ENCODE measurements around the gene IMP3. TPM values are rescaled to one million over a fixed set of nuclear protein-coding genes. Genes with fewer than 3 reads are reported as not detected.
"Not testable (repeated sequence)": the region's sequence is repeated elsewhere in the genome, so short reads cannot be mapped to it uniquely, and the experiment has no call there.

Gene IMP3
- total RNA-seq, 1 experiment from 2014 or later = 150 TPM

DNA sequence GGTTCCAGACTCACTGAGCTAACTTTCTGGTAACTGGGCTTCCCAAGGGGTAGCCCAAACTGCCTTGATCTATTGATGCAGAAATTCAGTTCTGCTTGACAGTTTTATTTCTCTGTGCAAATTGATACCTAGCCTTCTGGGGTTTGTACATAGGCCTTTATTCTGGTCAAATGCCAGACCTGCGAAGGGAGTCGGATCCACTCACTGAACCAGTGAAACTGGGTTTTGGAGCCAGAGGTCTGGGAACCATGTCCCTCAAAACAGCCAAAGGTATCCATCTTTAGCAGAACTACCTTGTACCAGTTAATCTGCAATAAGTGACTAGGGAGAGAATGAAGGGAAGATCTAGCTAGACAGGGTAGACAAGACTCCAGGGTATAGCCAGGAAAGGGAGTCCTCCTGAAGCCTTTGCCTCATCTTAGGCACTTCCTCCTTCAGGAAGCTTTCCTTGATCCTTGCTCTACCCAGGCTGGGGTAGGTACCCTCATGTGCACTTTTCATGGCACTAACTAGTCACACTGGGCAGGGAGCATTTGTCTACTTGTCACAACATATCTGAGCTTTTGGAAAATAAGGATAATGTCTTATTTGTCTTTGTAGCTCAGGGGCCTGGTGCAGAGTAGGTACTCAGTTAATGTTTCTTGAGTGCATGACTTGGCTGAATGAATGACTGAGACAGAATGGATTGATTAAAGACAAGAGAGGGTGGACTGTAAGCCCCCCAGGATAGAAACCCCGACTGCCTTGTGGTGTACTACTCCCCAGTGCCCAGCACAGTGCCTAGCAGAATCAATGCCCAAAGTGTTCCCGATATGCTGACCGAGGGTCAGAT is 6.3 kb upstream of the IMP3 start:
- no peak for DNase-seq
- Histone ChIP-seq H3K9me3 (no peaks in the 10 kb centered on the region), H3K4me3 (peak overlapping the region; percentile 76)

DNA sequence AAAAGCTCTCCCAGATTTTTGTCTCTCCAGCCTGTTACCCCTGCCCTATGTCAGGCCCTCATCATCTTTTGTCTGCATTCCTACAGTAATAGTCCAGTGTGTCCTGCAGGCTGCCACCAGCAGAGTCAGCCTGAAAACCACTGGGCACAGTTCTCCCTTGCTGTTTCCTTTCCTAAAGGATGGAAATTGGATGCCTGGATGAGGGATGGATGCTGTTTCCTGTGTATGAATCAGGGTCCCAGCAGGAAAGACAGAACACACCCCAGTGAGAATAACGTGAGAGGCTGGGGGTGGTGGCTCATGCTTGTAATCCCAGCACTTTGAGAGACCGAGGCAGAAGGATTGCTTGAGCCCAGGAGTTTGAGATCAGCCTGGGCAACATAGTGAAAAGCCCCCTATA is 4.4 kb upstream of the IMP3 start:
- Histone ChIP-seq H3K27me3 (no peaks in the 10 kb centered on the region), H3K4me3 (no peak overlapping the region), H3K36me3 (peaks cover 7% of the 10 kb centered on the region), H3K9me3 (no peaks in the 10 kb centered on the region)
- no peak for DNase-seq

More for the DNA sequence above, 6.3 kb upstream of the IMP3 start:
- Histone ChIP-seq H3K36me3 (peaks cover 21% of the 10 kb centered on the region), H3K27me3 (no peaks in the 10 kb centered on the region)

DNA sequence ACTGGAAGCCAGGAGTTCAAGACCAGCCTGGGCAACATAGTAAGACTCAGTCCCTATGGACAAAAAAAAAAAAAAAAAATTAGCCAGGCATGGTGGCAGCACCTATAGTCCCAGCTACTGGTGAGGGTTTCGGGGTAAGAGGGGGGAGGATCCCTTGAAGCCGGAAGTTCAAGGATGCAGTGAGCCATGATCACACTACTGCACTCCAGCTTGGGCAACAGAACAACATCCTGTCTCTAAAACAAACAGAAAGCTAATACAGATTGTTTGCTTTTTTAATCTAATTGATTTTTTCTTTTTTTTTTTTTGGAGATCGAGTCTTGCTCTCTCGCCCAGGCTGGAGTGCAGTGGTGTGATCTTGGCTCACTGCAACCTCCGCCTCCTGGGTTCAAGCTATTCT is 1.6 kb upstream of the IMP3 start:
- DNase-seq = no peak
- no peak overlapping the region for H3K4me3 ChIP-seq
- H3K9me3 ChIP-seq = no peaks in the 10 kb centered on the region
- H3K36me3 ChIP-seq = peaks cover 26% of the 10 kb centered on the region
- H3K27me3 ChIP-seq = no peaks in the 10 kb centered on the region

DNA sequence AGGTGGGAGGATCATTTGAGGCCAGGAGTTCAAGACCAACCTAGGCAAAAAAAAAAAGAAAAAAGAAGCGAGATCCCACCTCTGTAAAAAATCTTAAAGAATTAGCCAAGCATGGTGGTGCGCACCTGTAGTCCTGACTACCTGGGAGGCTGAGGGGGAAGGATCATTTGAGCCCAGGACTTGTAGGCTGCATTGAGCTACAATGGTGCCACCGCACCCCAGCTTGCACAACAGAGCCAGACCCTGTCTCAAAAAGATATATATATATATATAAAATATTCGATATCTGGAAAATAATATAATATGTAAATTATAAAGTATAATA is 1.1 kb upstream of the IMP3 start:
- Histone ChIP-seq H3K4me3 (peak overlapping the region; percentile 86), H3K9me3 (no peaks in the 10 kb centered on the region), H3K36me3 (peaks cover 26% of the 10 kb centered on the region), H3K27me3 (no peaks in the 10 kb centered on the region)
- DNase-seq = no peak

DNA sequence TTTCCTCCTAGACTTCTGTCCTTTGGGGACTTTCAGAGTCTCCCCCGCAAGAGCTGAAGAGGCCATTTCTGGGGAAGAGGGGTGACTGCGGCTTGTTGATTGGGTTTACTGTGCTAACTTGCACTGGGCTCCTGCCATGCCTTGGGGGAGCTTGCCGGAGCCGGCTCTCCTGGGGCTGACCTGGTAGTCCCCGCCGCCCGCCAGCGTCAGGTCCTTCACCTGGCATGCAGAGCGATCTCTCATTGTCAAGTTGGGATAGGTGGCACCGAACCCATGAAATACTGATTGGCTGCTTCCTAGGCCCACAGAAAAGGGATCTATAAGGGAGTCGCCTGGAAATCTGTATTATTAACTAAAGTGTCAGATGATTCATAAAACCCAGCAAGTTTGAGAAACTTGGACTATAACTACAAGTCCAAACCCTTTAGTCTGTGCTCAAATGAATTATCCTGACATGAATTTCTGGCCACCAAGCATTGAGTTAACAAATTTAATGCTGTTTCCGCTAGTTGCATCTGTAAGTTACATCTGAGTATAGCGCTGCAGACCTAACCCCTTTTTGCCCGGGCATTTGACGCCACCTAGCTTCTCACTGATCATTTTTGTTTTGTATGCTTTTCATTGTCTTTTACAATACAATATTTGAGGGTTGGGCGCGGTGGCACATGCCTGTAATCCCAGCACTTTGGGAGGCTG is 607 bp upstream of the IMP3 start:
- H3K27me3 ChIP-seq = no peaks in the 10 kb centered on the region
- H3K9me3 ChIP-seq = no peaks in the 10 kb centered on the region
- peak; percentile 37 for DNase-seq
- peak overlapping the region; percentile 86 for H3K4me3 ChIP-seq
- peaks cover 27% of the 10 kb centered on the region for H3K36me3 ChIP-seq

DNA sequence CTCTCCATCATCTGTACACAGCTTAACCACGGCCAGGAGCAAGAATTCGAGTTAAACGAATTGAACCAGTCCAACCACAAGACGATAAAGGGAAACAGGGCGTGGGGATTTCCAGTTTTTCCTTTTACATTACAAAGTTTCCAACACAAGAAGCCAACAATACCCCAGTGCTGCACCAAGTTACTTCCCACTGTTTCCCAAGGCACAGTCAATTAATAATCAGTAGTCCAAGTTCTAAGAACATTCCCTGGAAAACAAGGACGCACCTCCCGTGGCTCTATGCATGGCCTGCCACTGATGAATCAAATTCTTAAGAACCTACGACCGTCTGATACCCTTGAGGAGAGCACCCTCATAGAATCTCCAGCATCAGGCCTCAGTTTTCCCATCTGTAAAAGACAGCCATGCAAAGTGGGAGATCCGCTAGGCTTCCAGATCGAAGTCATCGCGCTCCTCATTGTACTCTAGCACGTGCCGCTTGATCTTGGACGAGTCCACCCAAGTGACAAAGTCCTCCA is 774 bp downstream of the IMP3 start:
- Histone ChIP-seq H3K27me3 (no peaks in the 10 kb centered on the region), H3K36me3 (peaks cover 28% of the 10 kb centered on the region), H3K9me3 (no peaks in the 10 kb centered on the region), H3K4me3 (peak overlapping the region; percentile 86)
- no peak for DNase-seq

DNA sequence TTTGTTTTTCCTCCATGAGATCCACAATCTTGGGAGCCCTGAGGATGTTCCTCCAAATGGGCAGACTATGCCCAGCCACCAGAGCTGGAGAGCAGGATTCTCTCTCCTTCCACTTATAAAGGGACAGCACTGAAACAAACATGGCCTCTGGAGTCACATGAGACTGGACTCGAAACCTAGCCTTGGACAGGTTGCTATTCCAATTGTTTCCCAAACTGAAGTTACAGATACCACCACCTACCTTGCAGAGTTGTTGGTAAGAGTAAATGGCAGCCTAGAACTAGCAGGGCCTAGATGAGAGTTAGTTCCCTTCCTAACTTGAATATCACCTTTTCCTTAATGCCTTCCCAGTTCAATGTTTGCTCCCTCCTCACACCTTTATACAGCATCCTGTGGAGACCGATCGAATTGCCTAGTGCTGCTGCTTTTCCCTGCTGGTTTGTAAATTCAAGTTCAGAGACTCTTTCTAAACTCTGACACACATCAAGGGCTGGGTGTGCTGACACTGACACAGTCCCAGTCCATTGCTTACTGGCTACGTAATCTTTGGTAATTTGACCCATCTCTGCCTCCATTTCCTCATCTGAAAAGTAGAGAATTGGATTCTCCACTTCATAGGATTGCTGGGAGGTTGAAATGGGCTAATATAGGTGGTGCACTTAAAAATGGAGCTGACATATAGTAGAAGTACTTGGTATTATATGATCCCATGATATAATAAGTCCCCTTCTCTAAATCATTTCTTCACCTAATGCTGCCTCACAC is 2.6 kb downstream of the IMP3 start:
- DNase-seq = no peak
- peak overlapping the region; percentile 86; the same call in 1 of the 2 replicates for H3K4me3 ChIP-seq
- peaks cover 28% of the 10 kb centered on the region for H3K36me3 ChIP-seq
- no peaks in the 10 kb centered on the region for H3K9me3 ChIP-seq
- no peaks in the 10 kb centered on the region for H3K27me3 ChIP-seq

DNA sequence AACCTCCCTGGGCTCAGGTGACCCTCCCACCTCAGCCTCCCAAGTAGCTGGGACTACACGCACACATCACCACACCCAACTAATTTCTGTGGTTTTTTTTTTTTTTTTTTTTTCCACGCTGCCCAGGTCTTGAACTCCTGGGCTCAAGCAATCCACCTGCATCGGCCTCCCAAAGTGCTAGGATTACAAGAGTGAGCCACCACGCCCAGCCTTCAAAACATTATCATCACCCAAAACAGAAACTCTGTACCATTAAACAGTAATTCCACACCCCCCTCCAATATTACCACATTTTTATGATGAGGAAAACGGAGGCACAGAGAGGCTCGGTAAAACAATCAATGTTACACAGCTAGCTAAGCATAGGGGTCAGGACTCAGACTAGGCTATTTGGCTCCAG is 4.0 kb downstream of the IMP3 start:
- no peak for DNase-seq
- no peaks in the 10 kb centered on the region for H3K9me3 ChIP-seq
- no peaks in the 10 kb centered on the region for H3K27me3 ChIP-seq
- no peak overlapping the region for H3K4me3 ChIP-seq
- H3K36me3 ChIP-seq = peaks cover 28% of the 10 kb centered on the region

DNA sequence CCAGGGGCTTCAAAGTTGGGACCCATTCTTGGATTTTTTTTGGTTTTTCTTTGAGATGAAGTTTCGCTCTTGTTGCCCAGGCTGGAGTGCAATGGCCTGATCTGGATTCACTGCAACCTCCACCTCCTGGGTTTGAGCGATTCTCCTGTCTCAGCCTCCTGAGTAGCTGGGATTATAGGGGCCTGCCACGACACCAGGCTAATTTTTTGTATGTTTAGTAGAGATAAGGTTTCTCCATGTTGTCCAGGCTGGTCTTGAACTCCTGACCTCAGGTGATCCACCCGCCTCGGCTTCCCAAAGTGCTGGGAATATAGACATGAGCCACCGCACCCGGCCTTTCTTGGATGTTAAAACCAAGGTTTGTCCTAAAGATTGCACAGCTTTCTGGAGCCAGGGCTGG is 6.1 kb downstream of the IMP3 start:
- peaks cover 18% of the 10 kb centered on the region for H3K36me3 ChIP-seq
- H3K27me3 ChIP-seq, DNase-seq, H3K4me3 ChIP-seq, H3K9me3 ChIP-seq: not testable (repeated sequence)

DNA sequence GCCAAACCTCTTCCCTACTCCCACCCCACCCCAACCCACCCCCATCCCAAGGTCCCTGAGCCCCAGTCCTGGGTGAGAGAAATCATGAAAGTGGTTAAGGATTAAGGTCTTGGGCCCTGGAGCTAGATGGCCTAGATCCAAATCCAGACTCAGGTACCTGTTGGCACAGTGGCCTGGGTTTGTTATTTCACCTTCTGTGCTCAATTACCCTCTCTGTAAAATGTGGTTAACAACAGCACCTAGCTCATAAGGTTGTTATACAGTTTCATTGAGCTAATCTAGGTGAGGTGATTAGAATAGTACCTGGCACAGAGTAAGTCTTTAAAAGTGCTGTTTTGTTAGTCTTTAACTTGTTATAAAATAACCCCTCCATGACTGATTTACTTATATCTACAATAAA is 8.1 kb downstream of the IMP3 start:
- no peak for DNase-seq
- no peaks in the 10 kb centered on the region for H3K9me3 ChIP-seq
- no peaks in the 10 kb centered on the region for H3K27me3 ChIP-seq
- H3K4me3 ChIP-seq = no peak overlapping the region
- H3K36me3 ChIP-seq = peaks cover 4% of the 10 kb centered on the region

DNA sequence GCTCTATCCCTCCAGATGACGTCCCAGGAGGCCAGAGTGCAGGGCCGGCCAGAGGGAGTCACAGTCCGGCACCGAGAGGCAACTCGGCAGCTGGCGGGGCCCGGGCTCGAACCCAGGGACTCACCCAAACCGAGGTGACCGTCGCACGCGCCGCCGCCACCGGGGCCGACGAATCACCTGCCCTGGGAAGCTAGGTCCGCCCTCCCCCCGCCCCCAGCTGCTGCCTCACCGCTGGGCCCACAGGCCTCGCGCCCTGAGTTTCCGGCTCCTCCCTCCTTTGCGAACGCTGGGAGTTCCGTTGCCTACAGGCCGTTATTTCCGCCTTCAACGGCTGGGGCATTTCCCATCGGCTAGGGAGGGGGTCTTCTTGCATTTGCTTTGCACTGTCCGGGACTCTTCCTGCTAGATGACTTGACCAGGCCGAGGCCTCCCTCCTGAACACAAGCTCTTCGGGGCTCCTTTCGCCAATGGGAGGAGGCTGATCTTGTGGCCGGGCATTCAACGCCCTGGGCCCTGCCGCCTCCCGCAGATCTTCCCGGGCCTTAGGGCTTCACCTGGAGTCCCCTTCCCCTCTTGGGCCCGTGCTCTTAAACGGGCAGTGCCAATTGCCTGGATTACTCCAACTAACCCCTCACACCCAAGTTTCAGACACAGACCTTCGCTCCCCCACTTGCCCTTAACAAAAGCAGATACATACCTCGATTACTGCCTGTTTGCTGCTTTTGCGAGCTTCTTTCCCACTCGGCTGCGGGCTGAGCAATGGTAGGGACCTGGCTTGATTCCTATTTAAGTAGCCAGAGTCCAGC is 14.3 kb downstream of the IMP3 start, which contains the start of gene SNUPN:
TSS of gene SNUPN (minus strand) at position 184 of the 806 bp plus-strand sequence. CDS start 4,674 bp downstream, outside the sequence.
- Histone ChIP-seq H3K9me3 (no peaks in the 10 kb centered on the region), H3K4me3 (peak within 1 kb of the TSS; percentile 99), H3K36me3 (peaks cover 7% of the 10 kb centered on the region), H3K27me3 (no peaks in the 10 kb centered on the region)
- peak; percentile 96 for DNase-seq

DNA sequence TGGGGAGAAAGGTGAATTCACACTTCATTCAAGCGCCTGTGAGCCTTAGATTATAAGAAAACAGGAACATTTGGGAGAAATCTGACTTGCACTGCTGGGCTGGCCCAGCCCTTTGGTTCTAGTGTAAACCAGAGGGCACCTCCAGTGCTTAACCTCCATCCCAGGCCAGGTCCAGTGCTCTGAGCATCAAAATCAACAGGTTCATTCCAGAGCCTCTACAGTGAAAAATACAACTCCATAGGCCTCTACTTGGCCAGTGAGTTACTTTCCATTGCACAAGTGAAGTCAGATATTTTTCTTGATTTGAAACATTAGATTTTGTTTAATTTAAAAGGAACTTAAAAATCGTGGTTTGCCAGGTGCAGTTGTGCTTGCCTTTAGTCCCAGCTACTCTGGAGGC is 17.5 kb downstream of the IMP3 start:
- no peak for DNase-seq
- H3K4me3 ChIP-seq = no peak overlapping the region
- H3K36me3 ChIP-seq = peaks cover 37% of the 10 kb centered on the region
- no peaks in the 10 kb centered on the region for H3K9me3 ChIP-seq
- H3K27me3 ChIP-seq = no peaks in the 10 kb centered on the region

DNA sequence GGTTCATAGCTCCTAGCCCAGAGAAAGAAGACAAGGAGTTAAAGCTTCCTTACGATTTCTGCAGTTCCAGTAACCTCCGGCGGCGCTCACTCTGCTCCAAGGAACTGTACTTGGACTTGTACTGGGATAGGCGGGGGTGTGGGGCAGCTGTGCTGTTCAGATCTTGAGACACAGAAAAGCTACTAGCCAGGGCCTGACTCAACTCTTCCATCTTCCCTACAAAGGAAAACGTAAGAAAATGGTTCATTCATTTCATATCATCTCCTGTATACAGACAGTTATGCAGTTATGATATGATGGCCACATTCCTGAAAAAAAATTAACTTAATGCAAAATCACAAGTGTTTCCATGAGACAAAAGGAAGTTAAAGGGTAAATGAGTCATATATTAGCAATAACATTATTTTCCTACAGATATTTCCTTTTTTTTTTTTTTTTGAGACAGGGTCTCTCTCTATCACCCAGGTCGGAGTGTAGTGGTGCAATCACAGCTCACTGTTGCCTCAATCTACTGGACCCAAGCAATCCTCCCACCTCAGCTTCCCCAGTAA is 19.1 kb downstream of the IMP3 start:
- Histone ChIP-seq H3K9me3 (no peaks in the 10 kb centered on the region), H3K4me3 (peak overlapping the region; percentile 12; the same call in 1 of the 2 replicates), H3K27me3 (no peaks in the 10 kb centered on the region), H3K36me3 (peaks cover 51% of the 10 kb centered on the region)
- peak; percentile 91 for DNase-seq

DNA sequence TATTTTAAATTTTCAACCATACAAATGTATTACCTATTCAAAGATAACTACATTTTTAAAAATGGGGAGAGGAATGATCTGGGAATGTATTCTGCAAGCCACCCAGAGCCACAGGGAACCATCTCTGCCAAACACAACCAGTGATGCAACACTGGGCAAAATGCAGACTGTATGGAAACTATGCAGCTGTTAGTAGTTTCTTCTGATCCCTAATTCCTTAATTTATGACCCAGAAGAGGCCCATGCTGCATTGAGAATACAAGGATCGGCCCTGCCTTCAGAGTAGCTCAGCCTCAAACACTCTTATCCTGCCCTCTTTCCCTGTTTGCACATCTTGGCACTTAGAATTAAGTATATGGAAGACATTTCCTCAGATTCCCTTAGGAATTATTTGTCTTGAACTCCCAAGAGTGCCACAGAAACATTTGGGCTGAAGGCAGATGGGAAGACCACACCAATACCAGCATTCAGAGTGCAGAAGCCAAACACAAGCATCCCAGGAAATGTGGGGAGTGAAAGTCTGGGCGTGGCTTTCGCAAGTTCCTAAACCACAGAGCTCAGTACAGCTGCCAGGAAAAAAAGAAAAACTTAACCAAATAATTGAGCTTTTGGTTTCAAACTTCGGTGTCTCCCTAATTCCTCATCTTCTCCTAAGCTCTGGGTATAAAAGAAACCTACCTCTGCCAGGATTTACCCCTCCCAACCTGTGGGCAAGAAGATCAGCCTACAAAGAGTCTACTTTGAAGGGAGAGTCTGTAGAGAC is 19.8 kb downstream of the IMP3 start:
- Histone ChIP-seq H3K36me3 (peaks cover 54% of the 10 kb centered on the region), H3K27me3 (no peaks in the 10 kb centered on the region), H3K9me3 (no peaks in the 10 kb centered on the region), H3K4me3 (peak overlapping the region; percentile 12; the same call in 1 of the 2 replicates)
- peak; percentile 16 for DNase-seq

DNA sequence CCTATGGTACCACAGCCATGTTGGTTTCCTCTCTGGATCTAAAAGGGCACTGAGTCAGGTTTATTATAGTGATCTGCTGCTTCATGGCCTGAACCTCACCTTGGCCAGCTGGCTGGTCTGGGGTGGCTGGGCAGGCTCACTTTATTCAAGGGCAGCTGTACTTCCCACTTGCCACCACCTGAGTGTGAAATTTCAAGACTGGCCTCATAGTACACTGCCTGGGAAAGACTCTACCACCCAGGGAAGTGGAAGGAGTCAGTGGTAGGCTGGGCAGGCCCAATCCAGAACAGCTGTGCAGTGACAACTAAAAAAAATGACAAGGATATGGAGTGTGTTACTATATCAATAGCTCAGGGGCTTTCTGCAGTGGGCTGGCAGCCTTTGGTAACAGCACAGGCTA is 23.3 kb downstream of the IMP3 start:
- H3K9me3 ChIP-seq = no peaks in the 10 kb centered on the region
- no peaks in the 10 kb centered on the region for H3K27me3 ChIP-seq
- H3K36me3 ChIP-seq = peaks cover 81% of the 10 kb centered on the region
- H3K4me3 ChIP-seq = no peak overlapping the region
- DNase-seq = no peak

All from MG63 (cell line).